Spleen (tissue), 11 donors: ENCODE results near the gene MAGI3. TPM values are rescaled to one million over a fixed set of nuclear protein-coding genes. Genes with fewer than 3 reads are reported as not detected.

ENCODE experiments used
- DNase-seq: peaks from one replicate; pipeline ENCODE4 v3.0.0-alpha.2; 2020
- H3K27ac ChIP-seq, 8 donors: fragments of 200-600 bp; sonication (generic) in 7 of 8; 1 replicate in 4 of 8; 2 replicates in 4 of 8; pipeline versions ENCODE4 v1.5.0 to v1.8.0; 2016 to 2021; ENCODE audit warnings: inconsistent platforms in 4 of 8, mild to moderate bottlenecking in 4 of 8, moderate library complexity in 1 of 8
- H3K27me3 ChIP-seq, 7 donors: fragments of 200-600 bp; sonication (generic) in 6 of 7; replicated peaks in 1 of 7; 1 replicate in 4 of 7; 2 replicates in 3 of 7; pipeline versions ENCODE4 v1.5.0 to v1.8.0; 2016 to 2021; ENCODE audit warnings: inconsistent platforms in 3 of 7, mild to moderate bottlenecking in 1 of 7
- H3K36me3 ChIP-seq, 6 donors: fragments of 200-600 bp; sonication (generic) in 5 of 6; 1 replicate in 4 of 6; 2 replicates in 2 of 6; pipeline versions ENCODE4 v1.5.0 to v1.8.0; 2016 to 2021; ENCODE audit warnings: inconsistent platforms in 2 of 6
- H3K4me1 ChIP-seq, 6 donors: fragments of 200-600 bp; sonication (generic) in 5 of 6; 1 replicate in 3 of 6; 2 replicates in 3 of 6; pipeline versions ENCODE4 v1.5.0 to v1.8.0; 2016 to 2021; ENCODE audit warnings: inconsistent platforms in 3 of 6
- H3K4me3 ChIP-seq, 8 donors: fragments of 200-600 bp; sonication (generic) in 7 of 8; 1 replicate in 4 of 8; 2 replicates in 4 of 8; pipeline versions ENCODE4 v1.5.0 to v1.8.0; 2016 to 2021; ENCODE audit warnings: inconsistent platforms in 4 of 8, mild to moderate bottlenecking in 4 of 8, moderate library complexity in 2 of 8
- H3K9me3 ChIP-seq, 8 donors: fragments of 200-600 bp; sonication (generic) in 7 of 8; 1 replicate in 4 of 8; 2 replicates in 4 of 8; pipeline versions ENCODE4 v1.5.0 to v1.8.0; 2016 to 2021; ENCODE audit warnings: inconsistent platforms in 4 of 8
- POLR2A ChIP-seq, 3 donors: fragments of 450-650 bp; IDR thresholded peaks; one replicate each; pipeline ENCODE4 v1.5.1; 2017; ENCODE audit warnings: antibody characterized with exemption in 3 of 3, mild to moderate bottlenecking in 1 of 3
- POLR2AphosphoS5 ChIP-seq, 3 donors: sonication (generic); formaldehyde crosslinking; IDR thresholded peaks; one replicate each; pipeline ENCODE4 v1.5.1; 2017; ENCODE audit warnings: antibody characterized with exemption in 3 of 3
- WGBS, 5 donors: extraction: QIAGEN DNeasy Blood & Tissue Kit in 3 of 5; methylation state at CpG; one replicate each; pipeline versions ENCODE4 v1.1.5 to v1.1.7; 2013 to 2018; 5-methylcytosine and 5-hydroxymethylcytosine counted together
- intact Hi-C: fragments of 100-400 bp; cut with DNase I; formaldehyde crosslinking; loops from one replicate; pipeline ENCODE4 v1.15.0; 2023; ENCODE audit warnings: low total_unique reads
- polyA plus RNA-seq, 3 donors: library from polyadenylated mRNA; stranded (reverse); fragments of 200-250 nt; gene quantifications; one replicate each; pipeline ENCODE4 v1.2.1, GENCODE V29; 2013
- small RNA-seq, 4 donors: library from RNA; depleted of rRNA; stranded (forward); fragments of <200 nt; gene quantifications; one replicate each; pipeline ENCODE3, GENCODE V24; 2016
- total RNA-seq, 7 donors: library from RNA; depleted of rRNA in 3 of 7; stranded (reverse); fragments of >200 nt in 3 of 7; fragmentation: NEBNext Ultra II Directional in 4 of 7; extraction: Animal tissue kit (Norgen Biotek cat#: 25700) in 4 of 7; gene quantifications; one replicate each; pipeline versions ENCODE4 v1.1.0 to v1.2.1, GENCODE V29; 2016 to 2021
- TF ChIP-seq, protein P1 (sequence below), 11 experiments: fragments of 200-600 bp in 7 of 11; fragments of 450-650 bp in 4 of 11; sonication (generic) in 4 of 11; IDR thresholded peaks in 8 of 11; conservative IDR thresholded peaks in 3 of 11; 1 replicate in 7 of 11; 2 replicates in 4 of 11; pipeline versions ENCODE4 v1.4.0 to v1.8.0; 2016 to 2021; ENCODE audit warnings: antibody characterized with exemption in 11 of 11, inconsistent platforms in 4 of 11, mild to moderate bottlenecking in 1 of 11
- donor health status: healthy with polysubstance abuse.
- donor health status: DM: no; HTN: no; CAD: no; lungs with moderate emphysema.
- donor health status: DM: no; HTN: no; CAD: no.
- donor health status: Bipolar disorder and iron deficiency.
- donor health status: healthy.
- donor health status: DM: no; HTN: no; CAD: no.
- donor health status: DM: yes; HTN: yes; CAD: no.

Gene MAGI3
- total and polyA plus RNA-seq, 10 donors = 0.74 to 16.3 (median 9.9) TPM

DNA sequence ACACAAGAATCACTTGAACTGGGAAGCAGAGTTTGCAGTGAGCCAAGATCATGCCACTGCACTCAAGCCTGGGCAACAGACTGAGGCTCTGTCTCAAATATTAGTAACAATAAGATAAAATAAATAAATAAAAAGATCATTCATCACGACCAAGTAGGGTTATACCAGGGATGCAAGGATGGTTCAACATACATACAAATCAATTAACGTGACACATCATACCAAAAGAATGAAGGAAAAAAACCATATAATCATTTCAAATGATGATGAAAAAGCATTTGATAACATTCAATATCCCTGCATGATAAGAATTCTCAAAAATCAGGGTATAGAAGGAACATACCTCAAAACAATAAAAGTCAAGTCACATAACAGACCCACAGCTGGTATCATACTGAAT, 330.7 kb downstream of the MAGI3 start:
- WGBS, 5 donors = 93 to 100% (median 98%) methylated on average over 2 of the region's 2 CpGs
- Histone ChIP-seq H3K4me1 (no peaks in the 10 kb centered on the region), H3K4me3 (no peak overlapping the region), H3K36me3 (peaks cover 0 to 97% (median 33%) of the 10 kb centered on the region in 6 donors), H3K27me3 (no peaks in the 10 kb centered on the region), H3K27ac (no peak overlapping the region), H3K9me3 (peaks cover 0 to 35% (median 19%) of the 10 kb centered on the region in 8 donors)
- intact Hi-C loops = no loop called here
- no peak for DNase-seq
- TF ChIP-seq POLR2AphosphoS5 (IDR thresholded peaks at IDR 0.05) = no peak
- no peak for TF ChIP-seq POLR2A (IDR thresholded peaks at IDR 0.05)
- TF ChIP-seq, protein P1, sequence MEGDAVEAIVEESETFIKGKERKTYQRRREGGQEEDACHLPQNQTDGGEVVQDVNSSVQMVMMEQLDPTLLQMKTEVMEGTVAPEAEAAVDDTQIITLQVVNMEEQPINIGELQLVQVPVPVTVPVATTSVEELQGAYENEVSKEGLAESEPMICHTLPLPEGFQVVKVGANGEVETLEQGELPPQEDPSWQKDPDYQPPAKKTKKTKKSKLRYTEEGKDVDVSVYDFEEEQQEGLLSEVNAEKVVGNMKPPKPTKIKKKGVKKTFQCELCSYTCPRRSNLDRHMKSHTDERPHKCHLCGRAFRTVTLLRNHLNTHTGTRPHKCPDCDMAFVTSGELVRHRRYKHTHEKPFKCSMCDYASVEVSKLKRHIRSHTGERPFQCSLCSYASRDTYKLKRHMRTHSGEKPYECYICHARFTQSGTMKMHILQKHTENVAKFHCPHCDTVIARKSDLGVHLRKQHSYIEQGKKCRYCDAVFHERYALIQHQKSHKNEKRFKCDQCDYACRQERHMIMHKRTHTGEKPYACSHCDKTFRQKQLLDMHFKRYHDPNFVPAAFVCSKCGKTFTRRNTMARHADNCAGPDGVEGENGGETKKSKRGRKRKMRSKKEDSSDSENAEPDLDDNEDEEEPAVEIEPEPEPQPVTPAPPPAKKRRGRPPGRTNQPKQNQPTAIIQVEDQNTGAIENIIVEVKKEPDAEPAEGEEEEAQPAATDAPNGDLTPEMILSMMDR (IDR thresholded peaks at IDR 0.05 in 8 of 11, conservative IDR thresholded peaks at IDR 0.05 in 3 of 11) = no peak

DNA sequence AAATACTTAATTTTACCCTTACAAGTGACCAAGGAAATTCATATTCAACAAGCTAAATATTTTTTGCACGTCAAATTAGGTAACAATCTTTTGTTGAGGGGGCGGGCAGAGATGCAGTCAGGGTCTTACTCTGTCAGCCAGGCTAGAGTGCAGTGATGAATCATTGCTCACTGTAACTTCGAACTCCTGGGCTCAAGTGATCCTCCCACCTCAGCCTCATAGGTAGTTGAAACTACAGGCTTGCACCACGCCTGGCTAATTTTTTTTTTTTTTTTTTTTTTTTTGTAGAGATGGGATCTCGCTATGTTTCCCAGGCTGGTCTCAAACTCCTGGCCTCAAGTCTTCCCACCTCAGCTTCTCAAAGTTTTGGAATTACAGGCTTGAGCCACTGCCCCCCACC, 342.5 kb downstream of the MAGI3 start:
- Histone ChIP-seq H3K9me3 (no peaks in the 10 kb centered on the region), H3K4me3 (no peak overlapping the region), H3K4me1 (no peaks in the 10 kb centered on the region), H3K27me3 (no peaks in the 10 kb centered on the region), H3K36me3 (peaks cover 0 to 97% (median 18%) of the 10 kb centered on the region in 6 donors), H3K27ac (no peak overlapping the region)
- 84 to 95% (median 92%) methylated on average over 5 of the region's 5 CpGs for WGBS, 5 donors
- no peak for DNase-seq
- intact Hi-C loops = no loop called here
- TF ChIP-seq, protein P1 (IDR thresholded peaks at IDR 0.05 in 8 of 11, conservative IDR thresholded peaks at IDR 0.05 in 3 of 11) = no peak
- TF ChIP-seq POLR2A (IDR thresholded peaks at IDR 0.05) (no peak), POLR2AphosphoS5 (IDR thresholded peaks at IDR 0.05) (no peak)

DNA sequence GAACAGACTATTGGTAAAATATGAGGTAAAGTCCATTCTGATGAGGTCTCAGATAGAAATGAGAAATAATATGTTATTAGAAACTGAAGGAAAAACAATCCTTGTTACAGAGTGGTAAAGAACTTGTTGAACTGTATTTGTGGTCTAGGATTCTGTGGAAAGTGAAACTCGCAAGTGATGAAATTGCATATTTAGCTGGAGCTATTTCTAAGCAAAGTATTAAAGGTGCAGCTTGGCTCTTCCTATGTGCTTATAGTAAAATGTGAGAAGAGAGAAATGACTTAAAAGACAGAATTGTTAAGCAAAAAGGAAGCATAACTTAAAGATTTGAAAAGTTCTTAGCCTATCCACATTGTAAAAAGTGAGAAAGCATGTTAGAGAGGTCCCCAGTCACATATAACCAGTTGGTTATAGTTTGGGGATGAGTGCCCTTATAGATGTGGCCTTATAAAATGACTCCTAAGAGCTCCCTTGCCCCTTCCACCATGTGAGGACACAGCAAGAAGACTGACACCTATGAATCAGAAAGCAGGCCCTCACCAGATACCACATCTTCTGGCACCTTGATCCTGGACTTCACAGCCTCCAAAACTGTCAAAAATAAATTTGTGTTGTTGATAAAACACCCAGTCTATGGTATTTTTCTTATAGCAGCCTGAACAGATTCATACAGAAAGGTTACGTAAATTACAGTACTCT, 344.2 kb downstream of the MAGI3 start:
- 86 to 94% (median 88%) methylated on average over 2 of the region's 2 CpGs for WGBS, 5 donors
- Histone ChIP-seq H3K9me3 (no peaks in the 10 kb centered on the region), H3K36me3 (peaks cover 0 to 92% (median 16%) of the 10 kb centered on the region in 6 donors), H3K4me3 (no peak overlapping the region), H3K4me1 (no peaks in the 10 kb centered on the region), H3K27ac (no peak overlapping the region), H3K27me3 (no peaks in the 10 kb centered on the region)
- TF ChIP-seq POLR2A (IDR thresholded peaks at IDR 0.05) = no peak
- no peak for TF ChIP-seq POLR2AphosphoS5 (IDR thresholded peaks at IDR 0.05)
- TF ChIP-seq, protein P1 (IDR thresholded peaks at IDR 0.05 in 8 of 11, conservative IDR thresholded peaks at IDR 0.05 in 3 of 11) = no peak
- DNase-seq = no peak
- intact Hi-C loops = no loop called here

Small RNA genes lying within 50 kb of the gene (small RNA-seq; reads per million reads assigned to genes)
- gene MTND5P20 = 0 reads per million in 4 donors
